DMS79 treated with DMSO at 0.1 percent for 48 hours (cell line): ENCODE measurements around the gene PRR20A.
"Not testable (repeated sequence)": the region's sequence is repeated elsewhere in the genome, so short reads cannot be mapped to it uniquely, and the experiment has no call there.

ENCODE experiments used
- DNase-seq: peaks from one replicate; lab custom pipeline; 2025; lab: John Stamatoyannopoulos, UW

Gene PRR20A

DNA sequence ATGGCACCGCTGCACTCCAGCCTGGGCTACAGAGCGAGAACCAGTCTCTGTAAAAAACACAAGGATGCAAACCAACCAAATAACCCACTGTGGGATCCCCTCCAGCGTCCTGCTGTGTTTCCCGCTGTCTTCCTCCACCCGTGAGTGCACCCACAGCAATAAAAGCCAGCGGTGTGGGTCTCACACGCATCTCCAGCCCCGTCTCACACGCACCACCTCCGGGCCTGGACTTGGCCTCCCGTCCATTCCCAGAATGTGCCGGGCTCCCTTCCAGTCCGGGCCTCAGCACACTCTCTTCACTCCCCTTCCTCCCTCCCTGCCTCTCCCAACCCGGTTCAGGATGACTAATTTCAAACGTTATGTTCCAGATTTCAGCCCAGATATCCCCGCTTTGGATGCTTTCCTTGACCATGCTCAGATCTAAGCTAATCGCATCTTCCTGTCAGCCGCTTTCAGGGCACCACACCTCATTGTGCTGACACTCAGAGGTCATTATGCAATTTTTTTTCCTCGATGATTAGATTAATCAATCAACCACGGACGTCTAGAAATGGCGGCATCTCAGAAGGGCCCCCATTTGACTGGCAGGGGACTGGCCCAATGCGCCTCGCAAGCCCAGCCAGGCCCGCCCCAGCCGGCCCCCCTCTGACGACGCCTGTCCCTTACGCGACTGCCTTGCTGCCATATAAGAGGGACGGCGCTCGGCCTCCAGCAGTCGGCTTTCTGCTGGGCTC lies at the start of gene PRR20A:
Gene PRR20A, plus strand, starts transcription at position 684 of the 734 bp plus-strand sequence. CDS start 387 bp downstream, outside the sequence.
- DNase-seq: not testable (repeated sequence)

DNA sequence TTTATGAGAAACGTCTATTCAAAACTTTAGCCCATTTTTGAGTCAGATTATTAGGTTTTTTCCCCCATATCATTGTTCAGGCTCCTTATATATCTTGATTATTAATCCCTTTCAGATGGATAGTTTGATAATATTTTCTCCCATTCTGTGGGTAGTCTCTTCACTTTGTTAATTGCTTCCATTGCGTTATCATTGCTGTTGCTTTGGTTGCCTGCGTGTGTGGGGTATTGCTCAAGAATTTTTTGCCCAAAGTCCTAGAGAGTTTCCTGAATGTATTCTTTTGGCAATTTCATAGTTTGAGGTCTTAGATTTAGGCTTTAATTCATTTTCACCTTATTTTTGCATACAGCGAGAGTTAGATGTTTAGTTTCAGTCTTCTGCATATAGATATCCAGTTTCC lies 25.8 kb upstream of the PRR20A start:
- no peak for DNase-seq

DNA sequence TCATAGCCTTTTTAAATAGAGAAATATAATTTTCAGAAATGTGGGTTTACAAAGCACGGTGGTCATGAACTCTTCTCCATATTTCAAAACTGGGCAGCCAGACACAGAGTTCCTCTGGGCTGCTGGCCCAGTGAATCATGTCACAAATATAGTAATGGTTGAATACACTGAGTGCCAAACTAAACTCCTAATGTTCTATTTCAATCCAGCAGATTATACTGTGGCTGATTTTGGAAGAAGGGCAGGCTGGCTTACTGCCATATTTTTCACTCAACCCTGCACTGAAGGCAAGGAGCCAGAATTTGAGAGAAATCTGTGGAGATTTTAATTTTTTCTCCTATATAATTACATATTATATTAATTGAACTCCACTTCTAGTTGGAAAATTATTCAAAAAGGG lies 17.0 kb upstream of the PRR20A start:
- peak; percentile 71 for DNase-seq

DNA sequence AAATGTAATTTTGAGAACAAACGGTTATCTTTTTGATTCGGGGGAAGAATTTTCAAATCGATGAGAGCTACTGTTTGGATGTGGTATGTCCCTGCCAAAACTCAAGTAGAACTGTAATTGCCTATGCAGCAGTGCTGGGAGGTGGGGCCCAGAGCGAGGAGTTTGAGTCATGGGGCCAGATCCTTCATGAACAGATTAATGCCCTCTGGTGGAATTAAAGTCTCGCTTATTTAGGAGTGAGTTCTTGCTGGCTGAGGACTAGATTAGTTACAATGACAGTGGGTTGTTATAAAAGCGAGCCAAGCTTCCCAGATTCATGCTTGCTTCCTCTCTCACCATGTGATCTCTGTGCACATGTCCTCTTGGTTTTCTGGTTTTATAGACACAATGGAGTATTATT lies 11.8 kb upstream of the PRR20A start:
- no peak for DNase-seq

DNA sequence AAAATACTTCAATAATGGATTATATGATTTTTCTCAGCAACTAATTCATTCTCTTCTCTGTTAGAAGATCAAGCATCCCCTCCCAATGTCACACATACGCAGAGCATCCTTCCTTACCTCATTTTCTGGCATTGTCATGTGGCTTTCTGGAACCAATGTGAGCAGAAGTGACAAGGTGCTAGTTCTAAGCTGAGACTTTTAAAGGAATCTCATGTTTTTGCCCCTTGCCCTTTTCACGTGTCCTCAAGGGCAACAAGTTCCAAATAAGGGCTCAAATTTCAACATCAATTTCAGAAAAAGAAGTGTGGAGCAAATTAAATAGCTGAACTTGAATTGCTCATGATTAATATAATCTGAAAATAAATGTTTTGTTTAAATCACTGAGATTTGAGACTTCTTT lies 4.6 kb upstream of the PRR20A start:
- no peak for DNase-seq

DNA sequence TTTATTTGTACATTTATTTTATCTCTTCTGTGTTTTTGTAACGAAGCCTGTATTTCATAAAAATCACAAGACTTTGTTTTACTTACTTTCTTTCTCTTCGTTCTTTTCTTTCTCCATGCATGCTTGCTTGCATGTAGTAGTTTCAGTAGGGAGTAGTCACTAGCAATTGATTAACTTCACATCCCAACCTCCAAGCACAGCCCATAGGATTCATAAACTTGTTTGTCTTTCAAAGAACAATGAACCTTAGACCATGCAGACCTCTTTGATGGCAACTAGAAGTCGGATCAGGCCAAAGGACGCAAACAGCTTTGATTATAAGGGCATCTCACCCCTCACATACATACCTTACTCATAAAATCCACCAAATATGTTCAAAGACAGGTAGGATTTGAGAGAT lies 3.1 kb upstream of the PRR20A start:
- DNase-seq: no peak

DNA sequence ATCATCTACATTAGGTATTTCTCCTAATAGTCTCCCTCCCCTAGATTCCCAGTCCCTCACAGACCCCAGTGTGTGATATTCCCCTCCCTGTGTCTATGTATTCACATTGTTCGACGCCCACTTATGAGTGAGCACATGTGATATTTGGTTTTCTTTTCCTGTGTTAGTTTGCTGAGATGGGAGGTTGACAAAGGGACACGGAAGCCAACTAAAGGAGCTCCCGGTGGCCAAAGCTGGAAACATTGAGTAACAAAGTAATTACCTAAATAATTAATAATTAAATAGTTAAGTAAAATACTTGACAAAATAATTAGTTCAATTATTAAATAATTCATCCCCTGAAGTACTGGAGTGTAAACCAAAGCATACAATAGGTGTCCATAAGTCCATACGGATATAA lies 1.7 kb upstream of the PRR20A start:
- DNase-seq: no peak

DNA sequence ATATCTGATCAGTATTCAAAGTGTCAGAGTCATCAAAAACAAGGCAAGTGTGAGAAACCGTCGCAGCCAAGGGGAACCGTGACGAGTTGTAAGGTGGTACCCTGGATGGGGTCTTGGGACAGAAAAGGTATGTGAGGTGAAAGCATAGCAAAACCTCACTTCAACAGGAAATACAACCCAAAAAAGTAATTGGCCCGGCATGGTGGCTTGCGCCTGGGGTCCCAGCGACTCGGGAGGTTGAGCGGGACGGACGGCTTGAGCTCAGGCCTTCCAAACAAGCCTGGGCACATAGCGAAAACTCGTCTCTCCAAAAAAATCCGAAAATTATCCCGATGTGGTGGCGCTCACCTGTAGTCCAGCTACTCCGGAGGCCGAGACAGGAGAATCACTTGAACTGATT lies 937 bp upstream of the PRR20A start:
- not testable (repeated sequence) for DNase-seq

DNA sequence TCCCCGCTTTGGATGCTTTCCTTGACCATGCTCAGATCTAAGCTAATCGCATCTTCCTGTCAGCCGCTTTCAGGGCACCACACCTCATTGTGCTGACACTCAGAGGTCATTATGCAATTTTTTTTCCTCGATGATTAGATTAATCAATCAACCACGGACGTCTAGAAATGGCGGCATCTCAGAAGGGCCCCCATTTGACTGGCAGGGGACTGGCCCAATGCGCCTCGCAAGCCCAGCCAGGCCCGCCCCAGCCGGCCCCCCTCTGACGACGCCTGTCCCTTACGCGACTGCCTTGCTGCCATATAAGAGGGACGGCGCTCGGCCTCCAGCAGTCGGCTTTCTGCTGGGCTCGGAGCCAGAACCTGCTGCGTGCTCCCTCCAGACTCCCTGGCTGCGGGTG lies 6.5 kb downstream of the PRR20A start, which contains the start of gene PRR20B:
Gene PRR20B, plus strand, starts transcription at position 301 of the 400 bp plus-strand sequence. CDS start 387 bp downstream, outside the sequence.
- not testable (repeated sequence) for DNase-seq

DNA sequence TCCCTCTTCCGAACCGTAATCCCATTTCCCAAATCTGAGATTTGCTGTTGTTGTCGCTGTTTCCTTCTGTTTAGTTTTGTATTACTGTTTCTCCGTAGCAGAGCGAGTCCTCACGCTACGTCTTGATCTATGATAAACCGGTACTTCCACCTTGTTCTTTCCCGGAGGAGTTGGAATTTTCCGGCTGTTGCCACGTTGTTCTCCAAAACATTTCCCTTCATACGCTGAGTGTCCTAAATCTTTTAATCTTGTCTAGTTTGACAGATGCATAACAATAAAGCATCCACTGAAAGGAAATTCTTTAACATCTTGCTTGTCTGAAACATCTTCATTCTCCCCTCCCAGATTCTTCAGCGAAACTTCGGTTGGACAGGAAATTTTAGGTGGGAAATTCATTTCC lies 7.4 kb downstream of the PRR20A start:
- not testable (repeated sequence) for DNase-seq

DNA sequence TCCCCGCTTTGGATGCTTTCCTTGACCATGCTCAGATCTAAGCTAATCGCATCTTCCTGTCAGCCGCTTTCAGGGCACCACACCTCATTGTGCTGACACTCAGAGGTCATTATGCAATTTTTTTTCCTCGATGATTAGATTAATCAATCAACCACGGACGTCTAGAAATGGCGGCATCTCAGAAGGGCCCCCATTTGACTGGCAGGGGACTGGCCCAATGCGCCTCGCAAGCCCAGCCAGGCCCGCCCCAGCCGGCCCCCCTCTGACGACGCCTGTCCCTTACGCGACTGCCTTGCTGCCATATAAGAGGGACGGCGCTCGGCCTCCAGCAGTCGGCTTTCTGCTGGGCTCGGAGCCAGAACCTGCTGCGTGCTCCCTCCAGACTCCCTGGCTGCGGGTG lies 13.0 kb downstream of the PRR20A start, which contains the start of gene PRR20C:
Gene PRR20C, plus strand, starts transcription at position 301 of the 400 bp plus-strand sequence. CDS start 387 bp downstream, outside the sequence.
- not testable (repeated sequence) for DNase-seq

DNA sequence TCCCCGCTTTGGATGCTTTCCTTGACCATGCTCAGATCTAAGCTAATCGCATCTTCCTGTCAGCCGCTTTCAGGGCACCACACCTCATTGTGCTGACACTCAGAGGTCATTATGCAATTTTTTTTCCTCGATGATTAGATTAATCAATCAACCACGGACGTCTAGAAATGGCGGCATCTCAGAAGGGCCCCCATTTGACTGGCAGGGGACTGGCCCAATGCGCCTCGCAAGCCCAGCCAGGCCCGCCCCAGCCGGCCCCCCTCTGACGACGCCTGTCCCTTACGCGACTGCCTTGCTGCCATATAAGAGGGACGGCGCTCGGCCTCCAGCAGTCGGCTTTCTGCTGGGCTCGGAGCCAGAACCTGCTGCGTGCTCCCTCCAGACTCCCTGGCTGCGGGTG lies 19.6 kb downstream of the PRR20A start, which contains the start of gene PRR20D:
Gene PRR20D, plus strand, starts transcription at position 301 of the 400 bp plus-strand sequence. CDS start 387 bp downstream, outside the sequence.
- not testable (repeated sequence) for DNase-seq

DNA sequence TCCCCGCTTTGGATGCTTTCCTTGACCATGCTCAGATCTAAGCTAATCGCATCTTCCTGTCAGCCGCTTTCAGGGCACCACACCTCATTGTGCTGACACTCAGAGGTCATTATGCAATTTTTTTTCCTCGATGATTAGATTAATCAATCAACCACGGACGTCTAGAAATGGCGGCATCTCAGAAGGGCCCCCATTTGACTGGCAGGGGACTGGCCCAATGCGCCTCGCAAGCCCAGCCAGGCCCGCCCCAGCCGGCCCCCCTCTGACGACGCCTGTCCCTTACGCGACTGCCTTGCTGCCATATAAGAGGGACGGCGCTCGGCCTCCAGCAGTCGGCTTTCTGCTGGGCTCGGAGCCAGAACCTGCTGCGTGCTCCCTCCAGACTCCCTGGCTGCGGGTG lies 26.2 kb downstream of the PRR20A start, which contains the start of gene PRR20E:
Gene PRR20E, plus strand, starts transcription at position 301 of the 400 bp plus-strand sequence. CDS start 387 bp downstream, outside the sequence.
- not testable (repeated sequence) for DNase-seq

DNA sequence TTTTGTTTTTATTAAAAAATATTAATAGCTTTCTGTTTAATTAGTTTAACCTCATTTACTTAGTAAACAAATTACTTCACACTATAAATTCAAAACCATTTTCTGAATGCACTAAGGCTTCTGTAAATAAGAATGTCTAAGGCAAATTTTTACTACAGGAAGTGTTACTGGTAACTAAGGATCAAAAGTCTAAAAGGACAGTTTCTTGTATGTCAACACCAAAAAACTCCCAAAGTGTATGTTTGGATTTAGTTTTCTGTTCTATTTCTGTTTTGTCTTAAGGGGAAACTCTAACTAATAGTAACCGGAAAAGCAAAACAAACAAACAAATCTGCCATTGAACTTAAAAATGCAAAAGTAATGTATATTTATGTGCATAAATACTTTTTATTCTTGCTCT lies 50.9 kb downstream of the PRR20A start:
- DNase-seq: no peak
